GM19452 (cell line): ENCODE measurements around the gene IL37.
A peak's percentile ranks its signal among the peaks of the same experiment; 100 is the strongest.
"Not testable (repeated sequence)": the region's sequence is repeated elsewhere in the genome, so short reads cannot be mapped to it uniquely, and the experiment has no call there.

Experiments
- ATAC-seq: cut with Tn5 transposase; IDR thresholded peaks from one replicate; pipeline ENCODE4 v1.9.1; 2021; ENCODE audit not compliant: unreplicated experiment

IL37 gene

GRCh38 chr2:112920923-112921532 is 10.1 kb downstream of the IL37 start:
- no peak for ATAC-seq

DNA sequence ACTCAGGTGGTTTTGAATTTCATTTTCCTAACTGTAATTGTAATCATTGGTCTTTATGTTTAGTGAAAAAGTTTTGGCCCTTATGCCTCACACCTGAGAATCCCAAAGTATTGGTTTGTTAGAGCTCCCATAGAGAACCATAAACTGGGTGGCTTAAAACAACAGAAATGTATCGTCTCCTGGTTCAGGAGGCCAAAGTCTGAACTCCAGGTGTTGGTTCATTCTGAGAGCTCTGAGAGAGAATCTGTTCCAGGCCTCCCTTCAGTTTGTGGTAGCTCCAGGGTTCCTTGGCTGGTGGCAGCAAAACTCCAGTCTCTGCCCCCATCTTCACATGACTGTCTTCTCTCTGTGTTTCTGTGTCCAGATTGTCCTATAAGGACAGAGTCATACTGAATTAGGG is 11.0 kb downstream of the IL37 start:
- ATAC-seq, result no peak

DNA sequence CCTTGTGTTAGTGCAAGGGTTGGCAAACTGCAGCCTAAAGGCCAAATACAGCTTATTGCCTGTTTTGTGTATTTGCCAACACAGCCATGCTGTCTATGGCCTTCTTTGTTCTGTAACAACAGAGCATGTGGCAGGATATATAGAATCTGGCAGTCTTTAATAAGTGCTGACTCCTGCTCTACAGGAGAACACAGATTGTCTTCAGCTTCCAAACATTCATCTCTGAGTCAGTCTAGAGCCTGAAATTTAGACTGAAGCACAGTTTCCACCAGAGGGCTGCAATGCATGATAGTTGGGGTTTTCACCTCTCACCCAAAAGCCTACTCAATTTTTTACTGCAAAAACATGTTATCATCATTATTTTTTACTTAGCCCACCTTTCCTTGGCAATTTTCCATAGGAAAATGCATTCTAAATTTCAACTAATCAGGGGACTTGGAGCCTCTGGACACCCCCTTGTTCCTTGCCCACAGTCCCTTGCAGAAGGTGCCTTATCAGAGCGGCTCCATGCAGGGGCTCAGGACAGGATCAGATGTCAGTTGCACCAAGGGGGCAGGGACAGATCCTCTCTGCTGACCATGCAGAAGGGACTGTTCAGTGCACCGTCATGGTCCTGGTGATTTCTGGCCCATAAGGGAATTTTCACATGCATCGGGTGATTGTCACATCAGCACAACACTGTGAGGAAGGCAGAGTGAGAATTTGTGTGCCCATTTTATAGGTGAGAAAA is 12.4 kb downstream of the IL37 start:
- no peak for ATAC-seq

GRCh38 chr2:112923967-112924338 is 13.0 kb downstream of the IL37 start:
- ATAC-seq, result no peak

GRCh38 chr2:112924360-112924759 is 13.4 kb downstream of the IL37 start:
- ATAC-seq, result no peak

GRCh38 chr2:112924821-112925220 is 13.9 kb downstream of the IL37 start:
- no peak for ATAC-seq

- no peak for ATAC-seq
These were observed 15.7 kb downstream of the IL37 start for GRCh38 chr2:112926707-112927106.

GRCh38 chr2:112927745-112928144 is 16.8 kb downstream of the IL37 start:
- ATAC-seq, result no peak

GRCh38 chr2:112933261-112933660 is 22.3 kb downstream of the IL37 start:
- no peak for ATAC-seq

DNA sequence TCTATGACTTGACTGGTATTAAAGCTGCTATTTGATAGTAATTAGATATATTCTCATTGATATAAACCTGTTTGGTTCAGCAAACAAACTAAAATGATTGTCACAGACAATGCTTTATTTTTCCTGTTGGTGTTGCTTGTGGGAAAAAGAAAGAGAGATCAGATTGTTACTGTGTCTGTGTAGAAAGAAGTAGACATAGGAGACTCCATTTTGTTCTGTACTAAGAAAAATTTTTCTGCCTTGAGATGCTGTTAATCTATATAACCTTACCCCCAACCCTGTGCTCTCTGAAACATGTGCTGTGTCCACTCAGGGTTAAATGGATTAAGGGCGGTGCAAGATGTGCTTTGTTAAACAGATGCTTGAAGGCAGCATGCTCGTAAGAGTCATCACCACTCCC is 23.2 kb downstream of the IL37 start:
- not testable (repeated sequence) for ATAC-seq

- ATAC-seq, result no peak
These were observed 25.9 kb downstream of the IL37 start for GRCh38 chr2:112936927-112937232.

DNA sequence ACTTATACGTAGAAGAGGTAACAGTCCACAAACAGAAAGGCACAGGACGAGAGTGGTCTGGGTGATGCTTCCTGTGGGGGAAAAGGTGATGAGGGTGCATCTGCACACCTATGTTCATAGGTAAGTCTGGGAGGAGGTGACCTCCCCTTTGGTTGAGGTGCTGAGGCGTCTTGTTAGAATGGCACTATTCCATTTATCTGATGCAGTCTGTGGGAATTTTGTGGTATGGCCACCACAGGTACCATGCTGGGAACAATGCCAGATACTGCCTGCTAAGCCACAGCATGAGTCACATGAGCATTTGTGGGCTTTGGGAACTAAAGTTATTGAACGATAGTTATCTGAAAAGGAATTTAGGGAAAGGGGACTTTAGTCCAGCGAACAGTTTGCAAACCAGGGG is 27.9 kb downstream of the IL37 start:
- no peak for ATAC-seq

- no peak for ATAC-seq
These were observed 28.5 kb downstream of the IL37 start for GRCh38 chr2:112939425-112939824.

GRCh38 chr2:112940859-112941625 is 30.1 kb downstream of the IL37 start:
- no peak for ATAC-seq

- peak; percentile 78 for ATAC-seq
These were observed 31.0 kb downstream of the IL37 start for GRCh38 chr2:112941753-112942653.

- no peak for ATAC-seq
These were observed 31.7 kb downstream of the IL37 start for GRCh38 chr2:112942654-112943002.

- ATAC-seq, result no peak
These were observed 34.0 kb downstream of the IL37 start for GRCh38 chr2:112944971-112945370.

DNA sequence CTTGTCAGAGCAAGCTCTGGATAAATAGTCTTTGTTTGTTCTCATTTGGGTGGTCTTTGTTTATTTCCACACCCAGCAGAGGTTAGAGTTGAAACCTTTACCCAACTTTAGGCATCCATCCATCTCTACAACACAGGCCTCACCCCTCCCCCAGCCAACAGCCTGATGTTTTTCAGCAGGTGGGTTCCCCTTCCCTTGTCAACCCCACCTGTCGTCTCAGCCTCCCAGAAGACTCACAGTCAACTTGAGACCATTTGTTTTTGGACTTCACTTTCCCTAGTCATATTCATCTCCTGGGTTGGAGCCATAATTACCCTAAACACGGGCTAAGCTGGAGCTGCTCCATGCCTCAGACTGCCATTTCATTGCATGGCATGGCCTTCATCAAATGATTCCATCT is 35.1 kb downstream of the IL37 start:
- ATAC-seq, result no peak

GRCh38 chr2:112947374-112947773 is 36.4 kb downstream of the IL37 start:
- no peak for ATAC-seq

GRCh38 chr2:112949456-112949855 is 38.5 kb downstream of the IL37 start:
- no peak for ATAC-seq

- ATAC-seq, result no peak
These were observed 43.4 kb downstream of the IL37 start for GRCh38 chr2:112954364-112954763.
